K562 (cell line): ENCODE data around the gene SLBP. TPM values are rescaled to one million over a fixed set of nuclear protein-coding genes. Genes with fewer than 3 reads are reported as not detected.
A peak's percentile ranks its signal among the peaks of the same experiment; 100 is the strongest.

Source experiments
- ATAC-seq: fragments of 200-7000 bp; cut with Tn5 transposase; 3 replicates; pipeline ENCODE4 v1.9.1; 2020; ENCODE audit warnings: moderate library complexity
- BruUV-seq: library from RNA; stranded (reverse); fragments of 400-500 nt; replicated peaks from 2 replicates; lab custom pipeline; 2021; lab: Mats Ljungman, UMichigan
- CTCF ChIA-PET: fragments of 300-600 bp; formaldehyde crosslinking; extraction: SDS; loops from one replicate; lab custom pipeline; 2021; ENCODE audit warnings: low intra/inter-chr PET ratio; lab: Yijun Ruan, JAX
- POLR2A ChIA-PET: fragments of 300-600, 350-650 bp; sonication (Branson Sonifier 250); formaldehyde crosslinking; extraction: SDS; loops from one replicate; lab custom pipeline; 2021; ENCODE audit warnings: antibody characterized with exemption, inconsistent platforms; lab: Yijun Ruan, JAX
- DNase-seq, 4 experiments: peaks; one replicate each; pipeline versions ENCODE4 v3.0.0 to v3.0.0-alpha.2; 2011 to 2018; ENCODE audit warnings: low spot score in 3 of 4, mixed read lengths in 3 of 4; ENCODE audit errors: extremely low read depth in 1 of 4
- FAIRE-seq: peaks from 2 replicates; lab custom pipeline; 2011; peaks lifted over from hg19 to GRCh38; lab: Jason Lieb, UNC
- H2AFZ ChIP-seq: 2 replicates; pipeline ENCODE4 v1.6.0; 2011; ENCODE audit warnings: low read depth, low read length, control low read depth, inconsistent platforms
- H3K27ac ChIP-seq: fragments of 200-600 bp; 3 replicates; pipeline ENCODE4 v1.8.0; 2011; ENCODE audit warnings: low read depth, mild to moderate bottlenecking, control low read depth, inconsistent platforms, low read length, moderate library complexity, mixed read lengths; ENCODE audit errors: extremely low read depth
- H3K27me3 ChIP-seq, 2 experiments: fragments of 300-600 bp in 1 of 2; 2 replicates in 1 of 2; 3 replicates in 1 of 2; pipeline versions ENCODE4 v1.6.0 to v1.8.0; 2011; ENCODE audit warnings: inconsistent platforms in 2 of 2, low read length in 2 of 2, mild to moderate bottlenecking in 1 of 2, mixed read lengths in 1 of 2, moderate library complexity in 1 of 2; ENCODE audit not compliant: control insufficient read depth in 2 of 2, insufficient read depth in 2 of 2
- H3K36me3 ChIP-seq: fragments of 300-600 bp; 3 replicates; pipeline ENCODE4 v1.8.0; 2011; ENCODE audit warnings: mild to moderate bottlenecking, low read length, inconsistent platforms; ENCODE audit not compliant: control insufficient read depth, insufficient read depth
- H3K4me1 ChIP-seq, 2 experiments: fragments of 200-600 bp in 1 of 2; replicated peaks in 1 of 2; 2 replicates in 1 of 2; 3 replicates in 1 of 2; pipeline versions ENCODE4 v1.5.1 to v1.8.0; 2011; ENCODE audit warnings: inconsistent platforms in 2 of 2, low read length in 2 of 2, mild to moderate bottlenecking in 1 of 2, mixed read lengths in 1 of 2, moderate library complexity in 1 of 2; ENCODE audit not compliant: control insufficient read depth in 2 of 2, insufficient read depth in 2 of 2
- H3K4me2 ChIP-seq: 2 replicates; pipeline ENCODE4 v1.6.1; 2011; ENCODE audit warnings: low read length, control low read depth, inconsistent platforms, mixed read lengths; ENCODE audit not compliant: insufficient read depth
- H3K4me3 ChIP-seq: fragments of 200-600 bp; sonication (generic), shearing (Covaris generic); 2 replicates; pipeline ENCODE4 v1.5.1; 2016; ENCODE audit warnings: control low read depth, inconsistent platforms
- H3K79me2 ChIP-seq: fragments of 200-600 bp; 3 replicates; pipeline ENCODE4 v1.8.0; 2011; ENCODE audit warnings: low read length, inconsistent platforms; ENCODE audit not compliant: control insufficient read depth, insufficient read depth
- H3K9ac ChIP-seq, 2 experiments: 2 replicates each; pipeline versions ENCODE4 v1.6.0 to v1.6.1; 2011; ENCODE audit warnings: low read depth in 2 of 2, low read length in 2 of 2, control low read depth in 1 of 2, inconsistent platforms in 1 of 2, mild to moderate bottlenecking in 1 of 2, mixed read lengths in 1 of 2; ENCODE audit not compliant: insufficient read depth in 1 of 2
- H3K9me1 ChIP-seq: one replicate; pipeline ENCODE4 v1.6.0; 2011; ENCODE audit warnings: inconsistent platforms, mild to moderate bottlenecking, low read length, moderate library complexity; ENCODE audit not compliant: control insufficient read depth, insufficient read depth
- H3K9me3 ChIP-seq: replicated peaks from 2 replicates; pipeline ENCODE4 v1.5.1; 2011; ENCODE audit warnings: low read depth, low read length, inconsistent platforms; ENCODE audit not compliant: control insufficient read depth, insufficient read depth
- H4K20me1 ChIP-seq: replicated peaks from 2 replicates; pipeline ENCODE4 v1.6.1; 2011; ENCODE audit warnings: low read length, inconsistent platforms, mixed read lengths; ENCODE audit not compliant: control insufficient read depth, insufficient read depth
- HDAC3 ChIP-seq: fragments of 450-650 bp; IDR thresholded peaks from 2 replicates; pipeline ENCODE4 v1.6.1; 2018; ENCODE audit warnings: borderline replicate concordance, mild to moderate bottlenecking, moderate library complexity; ENCODE audit not compliant: partially characterized antibody
- MAFG ChIP-seq: fragments of 450-650 bp; conservative IDR thresholded peaks from 2 replicates; pipeline ENCODE4 v1.6.1; 2016; ENCODE audit warnings: missing genetic modification characterization, missing compliant biosample characterization
- POLR2AphosphoS5 ChIP-seq: IDR thresholded peaks from 2 replicates; pipeline ENCODE4 v1.6.1; 2011; ENCODE audit warnings: mild to moderate bottlenecking, low read depth, low read length, moderate library complexity; ENCODE audit not compliant: control insufficient read depth, insufficient read depth
- POLR2G ChIP-seq: fragments of 200-400 bp; formaldehyde crosslinking; IDR thresholded peaks from 2 replicates; pipeline ENCODE4 v1.6.1; 2017; ENCODE audit warnings: low read depth, mild to moderate bottlenecking, antibody characterized with exemption, low read length, moderate library complexity
- PRPF4 ChIP-seq: fragments of 200-400 bp; formaldehyde crosslinking; IDR thresholded peaks from one replicate; pipeline ENCODE4 v1.6.1; 2017; ENCODE audit warnings: low read length, low read depth, mild to moderate bottlenecking; ENCODE audit not compliant: insufficient read depth, poor library complexity, severe bottlenecking
- SETDB1 ChIP-seq: IDR thresholded peaks from one replicate; pipeline ENCODE4 v1.6.1; 2012; ENCODE audit warnings: low read length, control low read depth, inconsistent platforms
- SRF ChIP-seq, 2 experiments: fragments of 250-450, 450-650 bp in 1 of 2; sonication (Bioruptor Pico) in 1 of 2; sonication (generic) in 1 of 2; formaldehyde crosslinking; IDR thresholded peaks; 2 replicates each; pipeline versions ENCODE4 v1.5.0 to v1.5.1; 2020 to 2022; ENCODE audit warnings: mild to moderate bottlenecking in 1 of 2, missing genetic modification reagents in 1 of 2
- SUPT5H ChIP-seq: fragments of 450-650 bp; IDR thresholded peaks from 2 replicates; pipeline ENCODE4 v1.6.1; 2016
- TRIM28 ChIP-seq: fragments of 450-650 bp; IDR thresholded peaks from 2 replicates; pipeline ENCODE4 v1.6.1; 2017
- ZNF134 ChIP-seq: fragments of 250-450 bp; sonication (Bioruptor Pico); conservative IDR thresholded peaks from 2 replicates; pipeline ENCODE4 v1.4.0; 2020
- ZNF280A ChIP-seq: fragments of 450-650 bp; IDR thresholded peaks from 2 replicates; pipeline ENCODE4 v1.6.1; 2018; ENCODE audit warnings: mild to moderate bottlenecking, low read depth; ENCODE audit not compliant: partially characterized antibody
- ZNF445 ChIP-seq: fragments of 250-450 bp; sonication (Bioruptor Pico); IDR thresholded peaks from 2 replicates; pipeline ENCODE4 v1.4.0; 2020; ENCODE audit warnings: low read depth, mild to moderate bottlenecking, moderate library complexity
- WGBS: fragments of 100-300 bp; shearing (Covaris generic); methylation state at CpG from one replicate; pipeline ENCODE4 v1.1.6; 2016; ENCODE audit warnings: low coverage, mixed read lengths; ENCODE audit not compliant: insufficient coverage; ENCODE audit errors: missing lambda C conversion rate; 5-methylcytosine and 5-hydroxymethylcytosine counted together
- in situ Hi-C: fragments of 300-500 bp; cut with MboI; formaldehyde crosslinking; loops from 4 replicates; pipeline ENCODE4 v1.15.0; 2018; ENCODE audit warnings: inconsistent platforms, mixed read lengths
- intact Hi-C: fragments of 100-400 bp; cut with micrococcal nuclease; formaldehyde crosslinking; loops from 2 replicates; pipeline ENCODE4 v1.14.2; 2022
- polyA plus RNA-seq, 8 experiments: library from polyadenylated mRNA; depleted of rRNA in 4 of 8; stranded (reverse) in 5 of 8; unstranded in 3 of 8; fragments of >200 nt; fragmentation: Nextera tagmentation in 2 of 8; fragmentation: Illumina TruSeq in 1 of 8; extraction: Ambion mirVana in 2 of 8; extraction: Trizol in 1 of 8; gene quantifications; 2 replicates each; pipeline versions ENCODE4 v1.2.1 to v1.2.3, GENCODE V29; 2011 to 2014; ENCODE audit warnings: inconsistent platforms in 1 of 8, missing spikeins in 1 of 8
- total RNA-seq, 7 experiments: library from RNA; depleted of rRNA in 6 of 7; stranded (reverse); fragments of >200 nt in 6 of 7; fragmentation: Illumina TruSeq in 2 of 7; extraction: Trizol in 2 of 7; gene quantifications; 2 replicates each; pipeline versions ENCODE4 v1.2.1 to v1.2.3, GENCODE V29; 2011 to 2021; ENCODE audit warnings: low replicate concordance in 1 of 7
- TF ChIP-seq, protein P1 (sequence below): sonication (generic); formaldehyde crosslinking; IDR thresholded peaks from 2 replicates; pipeline ENCODE4 v1.8.1; 2023; ENCODE audit warnings: mild to moderate bottlenecking, missing genetic modification reagents

Gene SLBP
- total and polyA plus RNA-seq, 9 of the 15 experiments (the other 6 are each of a cell fraction or from before 2014, with no cell fraction given) = 49.4 to 221 (median 162) TPM

DNA sequence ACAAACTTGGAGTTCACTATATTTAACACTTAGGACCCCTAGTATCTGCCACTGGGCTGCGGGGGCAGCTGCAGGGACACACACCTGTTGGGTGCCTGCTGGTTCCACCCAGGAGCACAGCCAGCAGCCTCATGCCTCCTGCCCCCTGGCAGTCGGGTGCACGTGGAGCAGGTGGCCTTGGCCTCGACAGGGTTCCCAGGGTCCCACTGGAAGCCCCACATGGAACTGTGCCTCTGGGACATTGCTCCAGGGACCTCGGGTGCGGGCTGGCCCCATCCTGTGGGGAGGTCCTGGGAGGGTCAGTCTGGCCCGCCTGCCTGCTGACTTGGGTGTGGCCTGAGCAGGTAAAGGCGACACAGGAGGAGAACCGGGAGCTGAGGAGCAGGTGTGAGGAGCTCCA lies 27.2 kb upstream of the SLBP start:
- Histone ChIP-seq H3K9ac (no peak overlapping the region), H4K20me1 (no peaks in the 10 kb centered on the region), H2AFZ (no peak overlapping the region)
- FAIRE-seq = no peak
- no peak for ATAC-seq
- TF ChIP-seq SUPT5H (0 out of 2 replicates have a peak, but pooled peaks have one; percentile 44), POLR2G (peak; percentile 32; the same call in 1 of the 2 replicates), POLR2AphosphoS5 (no peak)
- TF ChIP-seq, all 486 proteins: peak for 2
- H3K9me3 ChIP-seq = peaks cover 8% of the 10 kb centered on the region
- H3K36me3 ChIP-seq = peaks cover 96% of the 10 kb centered on the region
- no peak for DNase-seq
- no TSS peak for BruUV-seq
- intact Hi-C loops (no loop called here), in situ Hi-C loops (no loop called here)
- peaks cover 0 to 22% of the 10 kb centered on the region in 2 experiments; a peak in 2 of 5 replicates for H3K4me1 ChIP-seq
- H3K27ac ChIP-seq = no peak overlapping the region
- H3K27me3 ChIP-seq = no peaks in the 10 kb centered on the region
- H3K9me1 ChIP-seq = no peaks in the 10 kb centered on the region
- WGBS = 96% methylated on average over 8 of the region's 9 CpGs
- ChIA-PET POLR2A (interaction anchor here (0.9 to 2.7 kb wide), 2 partner anchors 9 to 69 kb away, joined by 3 to 11 read pairs; no protein-coding TSS in a partner anchor), CTCF (no interaction called here)
- no peak overlapping the region for H3K4me3 ChIP-seq
- no peaks in the 10 kb centered on the region for H3K79me2 ChIP-seq
- no peak overlapping the region for H3K4me2 ChIP-seq

DNA sequence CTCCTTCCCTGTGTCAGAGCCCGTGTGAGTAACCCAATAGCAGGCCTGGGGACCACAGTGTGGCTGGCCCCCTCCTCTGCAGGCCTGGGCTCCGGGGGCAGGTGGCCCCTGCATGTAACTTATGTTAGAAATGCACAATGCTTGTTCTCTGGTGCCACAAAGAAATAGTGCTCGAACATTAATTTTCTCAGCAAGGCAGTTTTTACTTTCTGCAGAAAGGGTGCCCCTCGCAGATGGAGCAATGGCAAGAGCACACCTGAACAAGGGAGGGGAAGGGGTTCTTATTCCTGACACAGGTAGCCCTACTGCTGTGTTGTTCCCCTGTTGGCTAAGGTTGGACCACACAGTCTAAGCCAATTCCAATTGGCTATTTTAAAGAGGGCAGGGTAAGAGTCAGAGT lies 26.3 kb upstream of the SLBP start:
- DNase-seq = no peak
- 97% methylated on average over 4 of the region's 4 CpGs for WGBS
- Histone ChIP-seq H3K9me3 (peaks cover 8% of the 10 kb centered on the region), H3K4me3 (no peak overlapping the region), H3K79me2 (no peaks in the 10 kb centered on the region), H4K20me1 (no peaks in the 10 kb centered on the region), H3K9ac (no peak overlapping the region), H3K27me3 (no peaks in the 10 kb centered on the region), H3K27ac (no peak overlapping the region), H3K36me3 (peaks cover 94% of the 10 kb centered on the region), H3K9me1 (no peaks in the 10 kb centered on the region), H3K4me1 (peaks cover 0 to 12% of the 10 kb centered on the region in 2 experiments; a peak in 1 of 5 replicates), H2AFZ (no peak overlapping the region), H3K4me2 (no peak overlapping the region)
- in situ Hi-C loops (no loop called here), intact Hi-C loops (no loop called here)
- ChIA-PET POLR2A (no interaction called here), CTCF (no interaction called here)
- no peak for ATAC-seq
- no TSS peak for BruUV-seq
- FAIRE-seq = no peak
- TF ChIP-seq ZNF280A (peak; percentile 99), SRF (CRISPR knock-in tag; IDR thresholded peaks at IDR 0.05) (no peak), ZNF134 (CRISPR knock-in tag) (no peak), ZNF445 (no peak), SETDB1 (no peak), HDAC3 (no peak), TRIM28 (peak; percentile 96), MAFG (tag) (no peak), PRPF4 (no peak)
- TF ChIP-seq, protein P1, sequence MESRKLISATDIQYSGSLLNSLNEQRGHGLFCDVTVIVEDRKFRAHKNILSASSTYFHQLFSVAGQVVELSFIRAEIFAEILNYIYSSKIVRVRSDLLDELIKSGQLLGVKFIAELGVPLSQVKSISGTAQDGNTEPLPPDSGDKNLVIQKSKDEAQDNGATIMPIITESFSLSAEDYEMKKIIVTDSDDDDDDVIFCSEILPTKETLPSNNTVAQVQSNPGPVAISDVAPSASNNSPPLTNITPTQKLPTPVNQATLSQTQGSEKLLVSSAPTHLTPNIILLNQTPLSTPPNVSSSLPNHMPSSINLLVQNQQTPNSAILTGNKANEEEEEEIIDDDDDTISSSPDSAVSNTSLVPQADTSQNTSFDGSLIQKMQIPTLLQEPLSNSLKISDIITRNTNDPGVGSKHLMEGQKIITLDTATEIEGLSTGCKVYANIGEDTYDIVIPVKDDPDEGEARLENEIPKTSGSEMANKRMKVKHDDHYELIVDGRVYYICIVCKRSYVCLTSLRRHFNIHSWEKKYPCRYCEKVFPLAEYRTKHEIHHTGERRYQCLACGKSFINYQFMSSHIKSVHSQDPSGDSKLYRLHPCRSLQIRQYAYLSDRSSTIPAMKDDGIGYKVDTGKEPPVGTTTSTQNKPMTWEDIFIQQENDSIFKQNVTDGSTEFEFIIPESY = peak; percentile 43; the same call in 1 of the 2 replicates
